HG02610 (cell line): ENCODE data around the gene C22orf23.

Experiments used
- ATAC-seq: cut with Tn5 transposase; IDR thresholded peaks from one replicate; pipeline ENCODE4 v1.9.1; 2021; ENCODE audit warnings: mild to moderate bottlenecking, moderate library complexity; ENCODE audit not compliant: unreplicated experiment

Gene C22orf23

GRCh38 chr22:37953437-37954179 is at the start of gene C22orf23, which contains the start of gene POLR2F:
C22orf23 (minus strand) TSS chr22:37953601; CDS start chr22:37953149, 452 bp downstream.
POLR2F (plus strand) TSS chr22:37953699; CDS start chr22:37953788, 89 bp downstream.
- peak; percentile 79 for ATAC-seq

- ATAC-seq, result no peak
Measured at GRCh38 chr22:37999640-38000272, 46.4 kb upstream of the C22orf23 start.

DNA sequence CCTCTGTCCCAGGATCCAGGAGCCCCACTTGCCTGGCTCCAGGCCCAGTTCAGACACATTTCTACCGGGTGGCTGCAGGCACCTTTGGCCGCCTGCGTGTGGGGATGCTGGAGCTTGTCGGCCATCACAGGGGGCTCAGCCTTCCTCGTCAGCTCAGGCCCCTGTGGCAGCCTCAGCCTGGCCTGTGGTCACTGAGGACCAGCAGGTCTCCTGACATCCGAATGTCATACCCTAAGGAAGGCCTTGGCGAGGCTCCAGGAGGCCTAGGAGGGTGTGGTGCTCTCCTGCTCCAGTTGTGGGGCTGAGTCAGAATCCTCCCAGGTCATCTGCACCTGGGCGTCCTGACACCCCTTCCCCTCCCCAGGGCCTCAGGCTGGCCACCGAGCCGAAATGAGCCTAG is 45.8 kb upstream of the C22orf23 start:
- no peak for ATAC-seq

GRCh38 chr22:37998543-37998942 is 45.1 kb upstream of the C22orf23 start:
- ATAC-seq, result no peak

DNA sequence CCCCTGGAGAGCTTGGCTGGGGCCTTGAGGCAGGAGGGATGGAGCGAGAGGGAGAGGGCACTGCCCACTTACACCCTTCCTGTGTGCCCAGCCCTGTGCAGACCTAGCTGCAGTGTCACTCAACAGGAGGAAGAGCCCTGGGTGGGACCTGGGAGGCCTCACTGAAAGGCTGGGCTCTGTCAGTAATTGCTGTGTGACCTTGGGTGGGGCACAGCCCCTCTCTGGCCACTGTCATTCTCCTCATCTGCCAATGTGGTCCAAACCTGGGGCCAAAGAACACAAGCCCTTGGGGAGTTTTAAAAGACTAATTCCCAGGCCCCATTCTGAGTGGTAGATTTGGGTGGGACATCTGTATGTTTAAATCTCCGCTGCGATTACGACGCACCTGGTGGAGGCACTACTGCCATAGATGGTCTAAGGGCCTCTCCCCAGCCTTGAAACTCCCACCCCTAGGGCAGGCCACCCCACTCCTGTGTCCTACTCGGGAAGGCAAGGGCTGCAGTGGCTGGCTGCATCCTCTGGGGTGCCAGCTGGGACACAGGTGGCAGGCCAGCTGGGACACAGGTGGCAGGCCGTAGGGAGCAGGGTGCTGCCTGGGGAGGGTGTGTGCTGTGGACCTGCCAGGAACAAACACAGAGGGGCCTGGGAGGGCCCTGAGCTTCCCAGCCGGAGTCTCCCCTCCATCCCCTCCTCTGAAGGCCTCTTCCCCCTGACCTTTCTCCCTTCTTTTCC is 43.3 kb upstream of the C22orf23 start:
- no peak for ATAC-seq

GRCh38 chr22:37996079-37996478 is 42.7 kb upstream of the C22orf23 start:
- ATAC-seq, result no peak

- ATAC-seq, result no peak
Measured at GRCh38 chr22:37995460-37995859, 42.1 kb upstream of the C22orf23 start.

GRCh38 chr22:37994982-37995381 is 41.6 kb upstream of the C22orf23 start:
- ATAC-seq, result no peak

DNA sequence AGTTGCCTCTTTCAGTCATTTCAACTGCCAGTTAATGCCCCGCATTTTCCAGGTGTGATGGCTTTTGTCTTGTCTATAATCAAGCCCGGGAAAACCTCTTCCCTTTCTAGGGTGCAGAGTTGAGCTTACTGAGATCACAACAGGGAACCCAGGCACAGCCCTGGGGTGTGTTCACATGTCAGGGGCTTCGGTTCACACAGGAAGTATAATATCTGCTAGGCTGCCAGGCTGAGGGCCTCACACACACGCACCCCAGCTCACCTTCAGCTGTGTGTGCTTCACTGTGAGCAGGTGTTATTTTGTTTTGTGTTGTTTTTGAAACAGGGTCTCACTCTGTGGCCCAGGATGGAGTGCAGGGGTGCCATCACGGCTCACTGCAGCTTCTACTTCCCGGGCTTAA is 40.6 kb upstream of the C22orf23 start:
- no peak for ATAC-seq

DNA sequence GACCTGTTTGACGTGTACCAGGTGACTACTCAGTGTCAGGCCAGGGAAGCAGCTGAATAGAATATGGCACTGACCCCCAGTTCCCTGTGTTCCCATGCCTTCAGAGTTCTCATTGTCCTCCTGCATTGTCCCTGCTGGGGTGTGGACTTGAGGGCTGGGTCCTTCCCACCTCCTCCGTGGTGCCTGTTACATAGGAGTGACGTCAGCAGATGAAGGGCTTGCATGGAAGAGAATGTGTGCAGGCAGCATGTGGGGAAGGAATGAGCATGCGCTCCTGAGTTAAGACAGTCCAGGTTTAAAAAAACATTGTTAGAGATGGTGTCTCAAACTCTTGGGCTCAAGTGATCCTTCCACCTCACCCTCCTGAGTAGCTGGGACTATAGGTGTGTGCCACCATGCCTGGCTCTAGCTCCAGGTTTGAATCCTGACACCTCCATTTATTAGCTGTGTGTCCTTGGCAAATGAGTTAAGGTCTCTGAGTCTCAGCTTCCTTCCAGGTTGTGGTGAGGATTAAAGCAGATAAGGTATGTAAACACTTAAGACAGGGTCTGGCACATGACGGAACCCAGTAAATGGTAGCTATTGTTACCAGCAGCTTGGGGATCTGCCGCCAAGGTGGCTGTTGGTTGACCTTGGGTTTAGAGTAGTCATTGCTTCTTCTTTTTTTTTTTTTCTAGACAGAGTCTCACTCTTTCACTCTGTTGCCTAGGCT is 38.5 kb upstream of the C22orf23 start:
- no peak for ATAC-seq

DNA sequence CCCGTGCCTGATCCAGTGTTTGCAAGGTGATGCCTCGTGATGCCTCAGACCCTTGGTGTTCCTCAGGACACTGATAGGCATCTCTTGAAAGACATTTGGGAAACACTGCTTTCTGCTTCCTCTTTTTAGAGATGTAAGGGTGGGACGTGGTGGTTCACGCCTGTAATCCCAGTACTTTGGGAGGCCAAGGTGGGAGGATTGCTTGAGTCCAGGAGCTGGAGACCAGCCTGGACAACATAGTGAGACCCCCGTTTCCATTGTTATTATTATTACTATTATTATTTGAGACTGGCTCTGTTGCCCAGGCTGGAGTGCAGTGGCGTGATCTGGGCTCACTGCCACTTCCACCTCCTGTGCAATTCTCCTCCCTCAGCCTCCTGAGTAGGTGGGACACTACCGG is 37.5 kb upstream of the C22orf23 start:
- no peak for ATAC-seq

GRCh38 chr22:37990301-37990700 is 36.9 kb upstream of the C22orf23 start:
- ATAC-seq, result no peak

DNA sequence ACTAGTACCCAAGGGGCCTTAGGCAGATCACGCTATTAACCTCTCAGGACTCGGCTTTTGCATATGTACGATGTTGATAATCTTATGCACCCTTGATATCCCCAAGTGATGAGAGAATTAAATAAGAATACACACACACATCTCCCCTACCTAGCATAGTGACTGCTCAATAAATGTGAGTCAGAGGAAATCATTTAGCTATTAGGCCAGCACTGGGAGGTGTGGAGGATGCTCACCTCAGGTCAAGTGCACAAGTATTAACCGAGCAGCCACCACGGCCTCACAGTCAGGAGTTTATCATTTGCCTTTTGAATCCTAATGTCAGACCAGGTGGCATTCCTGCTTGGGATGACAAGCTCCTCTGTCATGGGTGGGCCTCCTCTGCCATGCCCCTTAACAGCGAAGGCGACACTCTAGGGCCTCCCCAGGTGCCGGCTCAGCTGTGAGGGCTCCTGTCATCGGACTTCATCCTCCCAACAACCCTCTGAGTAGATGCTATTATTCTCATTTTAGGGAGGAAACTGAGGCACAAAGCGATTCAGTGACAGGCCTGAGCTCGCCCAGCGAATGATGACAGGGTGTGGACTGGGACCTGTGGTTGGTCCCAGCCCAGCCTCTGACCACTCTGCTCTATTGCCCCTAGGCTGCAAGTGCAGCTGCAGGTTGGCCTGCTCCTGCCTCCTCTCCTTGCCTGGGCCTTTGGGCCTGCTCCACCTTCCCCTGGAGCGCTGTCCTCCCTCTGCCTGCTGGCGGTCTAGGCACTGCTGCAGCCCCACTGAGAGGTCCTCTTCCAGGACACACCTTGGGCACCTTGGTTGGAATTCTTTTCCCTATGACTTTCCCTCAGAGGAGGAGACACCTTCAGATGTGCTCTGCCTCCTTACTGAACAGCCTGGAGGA is 36.0 kb upstream of the C22orf23 start:
- ATAC-seq, result no peak

DNA sequence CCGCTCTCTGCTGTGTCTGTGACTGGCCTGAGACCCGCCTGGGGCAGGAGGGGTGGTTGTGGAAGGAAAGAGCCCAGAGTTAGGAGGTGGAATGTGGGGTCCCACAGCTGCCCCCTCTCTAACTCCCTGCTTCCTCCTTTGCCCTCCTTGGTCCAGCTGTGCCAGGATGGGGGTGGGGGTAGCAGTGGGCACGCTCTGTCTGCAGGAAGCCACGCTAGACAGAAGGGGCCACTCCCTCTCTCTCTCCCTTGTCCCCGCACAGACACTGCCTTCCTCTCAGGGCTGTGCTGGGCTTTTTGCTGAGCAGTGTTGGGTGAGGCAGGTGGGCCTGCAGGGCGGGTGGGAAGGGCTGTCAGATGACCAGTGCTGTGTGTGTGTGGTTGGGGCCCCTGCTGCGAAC is 33.0 kb upstream of the C22orf23 start:
- no peak for ATAC-seq

GRCh38 chr22:37985751-37986281 is 32.4 kb upstream of the C22orf23 start:
- no peak for ATAC-seq

DNA sequence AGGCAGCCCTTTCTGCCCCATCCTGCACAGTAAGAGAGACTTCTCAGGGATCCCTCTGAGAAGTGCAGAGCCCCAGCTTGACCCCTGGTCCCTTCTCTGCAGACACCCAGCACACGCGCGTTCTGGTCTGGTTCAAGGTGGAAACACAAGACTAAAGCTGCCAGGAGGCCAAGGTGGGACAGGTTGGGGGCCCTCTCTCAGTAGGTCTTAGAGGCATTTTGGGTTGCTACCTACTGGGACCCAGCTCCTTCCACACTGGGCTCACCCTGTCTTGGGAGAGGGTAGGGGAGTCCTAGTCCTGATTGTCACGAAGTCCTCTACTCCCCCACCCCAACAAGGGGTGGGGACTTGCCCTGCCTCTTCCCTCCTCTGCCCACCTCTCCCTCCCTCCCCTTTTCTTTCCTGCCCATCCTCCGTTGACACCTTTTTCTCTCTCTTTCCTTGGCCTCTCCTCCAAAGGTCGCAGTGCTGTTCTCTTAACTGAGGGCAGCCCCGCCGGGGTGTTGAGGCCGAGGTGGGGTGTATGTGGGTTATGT is 31.7 kb upstream of the C22orf23 start:
- no peak for ATAC-seq

DNA sequence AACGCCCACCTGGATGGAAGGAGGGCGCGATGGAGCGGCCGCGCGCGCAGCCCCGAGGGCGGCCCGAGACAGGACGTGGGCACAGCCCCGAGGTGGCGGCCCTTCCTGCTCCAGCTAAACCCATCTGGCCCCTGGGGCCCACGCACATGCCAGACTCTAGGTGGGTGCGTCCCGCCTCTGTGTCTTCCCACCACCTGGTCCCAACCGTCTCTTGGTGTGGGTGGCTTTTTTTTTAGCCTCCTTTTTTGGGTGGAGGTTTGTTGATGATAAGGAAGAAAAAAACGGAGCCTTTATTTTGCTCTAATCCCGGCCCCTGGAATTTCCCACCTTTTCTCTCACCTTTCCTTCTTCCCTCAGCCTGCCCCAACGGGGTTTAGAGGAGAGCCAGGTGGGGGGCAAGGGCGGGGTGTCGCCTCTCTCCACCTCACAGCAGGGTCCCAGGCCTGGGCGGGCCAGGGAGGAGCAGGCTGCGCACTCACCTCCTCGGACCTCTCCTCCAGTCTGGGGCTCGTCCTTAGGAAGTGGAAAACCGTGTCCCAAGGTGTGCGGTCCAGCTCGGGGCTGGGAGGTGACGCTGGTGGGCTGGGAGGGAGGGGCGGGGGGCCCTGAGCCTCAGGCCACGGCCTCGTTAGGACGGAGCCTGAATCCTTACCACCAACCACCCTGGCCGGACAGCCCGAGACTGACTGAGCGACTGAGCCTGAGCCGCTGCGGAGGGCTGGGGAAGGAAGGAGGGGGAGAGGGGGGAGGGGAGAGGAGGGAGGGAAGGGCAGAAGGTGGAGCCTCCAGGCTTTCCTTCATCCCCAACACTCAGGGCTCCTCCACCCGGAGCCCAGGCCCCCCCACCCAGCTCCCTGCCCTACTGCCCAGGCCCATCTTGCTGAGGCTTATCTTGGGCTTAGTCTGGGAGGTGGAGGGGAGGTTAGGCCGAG is 30.7 kb upstream of the C22orf23 start, which contains the start of gene SOX10:
SOX10 (minus strand) TSS at position 696 of the 932 bp plus-strand sequence. CDS start 771 bp downstream, outside the sequence.
- no peak for ATAC-seq
